Inferior parietal cortex (tissue), 1 donor: ENCODE results near the gene MUC2.

Experiments
- DNase-seq: peaks from one replicate; pipeline ENCODE4 v3.0.0-alpha.2; 2016; ENCODE audit errors: extremely low spot score

Gene MUC2

DNA sequence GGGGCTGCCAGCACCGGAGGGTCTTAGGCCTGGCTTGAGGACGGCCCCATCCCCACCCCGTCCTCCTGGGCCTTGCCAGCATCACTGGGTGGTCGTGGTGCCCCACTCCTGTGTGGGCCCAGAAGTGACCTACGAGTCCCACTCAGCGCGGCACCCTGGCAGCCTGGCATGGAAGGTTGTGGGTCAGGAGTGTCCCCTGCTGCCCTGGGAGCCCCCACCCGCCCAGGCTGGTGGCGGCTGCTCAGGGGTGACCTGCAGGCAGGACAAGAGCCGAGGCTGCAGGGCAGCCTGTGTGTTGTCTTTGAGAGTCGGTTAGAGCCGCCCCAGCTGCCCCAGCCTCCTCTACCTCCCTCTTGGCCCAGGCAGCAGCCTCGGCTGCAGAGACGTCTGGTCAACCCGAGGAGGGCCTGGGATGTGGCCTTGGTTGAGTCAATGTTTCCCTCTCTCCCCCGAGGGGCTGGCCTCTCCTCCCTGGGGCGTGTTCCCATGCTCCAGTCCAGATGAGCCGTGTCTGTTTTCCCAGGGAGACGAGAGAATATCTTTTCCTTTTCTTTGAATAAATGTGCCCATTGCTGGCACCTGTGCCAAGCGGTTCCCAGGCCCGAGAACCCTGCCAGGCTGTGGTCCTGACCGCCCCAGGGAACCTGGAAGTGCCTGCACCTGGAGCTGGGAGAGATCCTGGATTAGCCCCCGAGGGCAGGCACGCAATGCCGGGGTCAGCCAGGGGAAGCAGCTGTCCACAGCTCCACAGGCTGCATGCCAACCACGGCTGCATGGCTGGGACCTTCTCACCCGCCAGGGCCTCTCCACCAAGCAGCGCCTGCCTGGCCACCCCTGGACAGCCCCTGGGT lies 47.4 kb downstream of the MUC2 start:
- no peak for DNase-seq

DNA sequence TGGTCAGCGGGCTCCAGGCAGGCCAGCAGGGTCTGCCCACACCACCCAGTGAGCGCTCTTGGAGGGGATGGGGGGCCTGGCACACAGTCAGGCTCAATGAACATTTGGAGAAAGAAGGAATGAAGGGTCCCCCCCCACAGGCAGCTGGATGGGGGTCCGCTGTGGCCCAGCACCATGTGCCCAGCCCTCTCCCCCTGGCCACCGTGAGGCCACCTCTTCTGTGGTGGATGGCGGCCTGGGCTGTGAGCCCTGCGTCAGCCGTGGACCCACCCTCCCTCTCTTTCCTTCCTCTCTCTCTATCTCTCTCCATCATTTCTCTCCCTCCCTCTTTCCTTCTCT lies 48.0 kb downstream of the MUC2 start:
- DNase-seq, result no peak

- DNase-seq, result no peak
Measured at GRCh38 chr11:1123970-1124369, 49.3 kb downstream of the MUC2 start.
